Trophoblast cell (in vitro differentiated cells and primary cell): Measurements from ENCODE around the gene MACROD2.

ENCODE experiments used
- DNase-seq, 2 donors: peaks; one replicate each; pipeline ENCODE4 v3.0.0-alpha.2; 2016
- H2AFZ ChIP-seq: 2 replicates; pipeline ENCODE4 v1.6.1; 2013; ENCODE audit warnings: low read length, moderate library complexity, mild to moderate bottlenecking; ENCODE audit not compliant: insufficient read depth, poor library complexity
- H2AK5ac ChIP-seq: 2 replicates; pipeline ENCODE4 v1.6.1; 2013; ENCODE audit warnings: mild to moderate bottlenecking, low read length
- H2BK120ac ChIP-seq: 2 replicates; pipeline ENCODE4 v1.6.1; 2013; ENCODE audit warnings: low read length, mild to moderate bottlenecking, moderate library complexity; ENCODE audit not compliant: insufficient read depth, poor library complexity
- H2BK12ac ChIP-seq: 2 replicates; pipeline ENCODE4 v1.6.1; 2013; ENCODE audit warnings: mild to moderate bottlenecking, low read length, moderate library complexity
- H2BK5ac ChIP-seq: 2 replicates; pipeline ENCODE4 v1.6.1; 2013; ENCODE audit warnings: low read length, low read depth, moderate library complexity, mild to moderate bottlenecking; ENCODE audit not compliant: poor library complexity
- H3K14ac ChIP-seq: 2 replicates; pipeline ENCODE4 v1.6.1; 2013; ENCODE audit warnings: mild to moderate bottlenecking, low read length
- H3K18ac ChIP-seq: 2 replicates; pipeline ENCODE4 v1.6.1; 2013; ENCODE audit warnings: mild to moderate bottlenecking, low read length
- H3K23ac ChIP-seq: 2 replicates; pipeline ENCODE4 v1.6.1; 2013; ENCODE audit warnings: low read length
- H3K27ac ChIP-seq: 2 replicates; pipeline ENCODE4 v1.5.1; 2013; ENCODE audit warnings: low read depth, mild to moderate bottlenecking, inconsistent platforms, low read length, moderate library complexity
- H3K27me3 ChIP-seq: 2 replicates; pipeline ENCODE4 v1.6.1; 2013; ENCODE audit warnings: inconsistent platforms, mild to moderate bottlenecking, low read length, moderate library complexity; ENCODE audit not compliant: insufficient read depth
- H3K36me3 ChIP-seq, 2 experiments: 1 replicate in 1 of 2; 2 replicates in 1 of 2; pipeline ENCODE4 v1.6.1; 2013; ENCODE audit warnings: low read length in 2 of 2, mild to moderate bottlenecking in 2 of 2, moderate library complexity in 1 of 2; ENCODE audit not compliant: insufficient read depth in 2 of 2, control insufficient read depth in 1 of 2
- H3K4ac ChIP-seq: 2 replicates; pipeline ENCODE4 v1.6.1; 2013; ENCODE audit warnings: low read depth, mild to moderate bottlenecking, low read length, moderate library complexity
- H3K4me1 ChIP-seq, 2 experiments: 1 replicate in 1 of 2; 2 replicates in 1 of 2; pipeline ENCODE4 v1.6.1; 2013; ENCODE audit warnings: low read length in 2 of 2, mild to moderate bottlenecking in 2 of 2, moderate library complexity in 1 of 2; ENCODE audit not compliant: insufficient read depth in 2 of 2, control insufficient read depth in 1 of 2
- H3K4me2 ChIP-seq: 2 replicates; pipeline ENCODE4 v1.6.1; 2013; ENCODE audit warnings: inconsistent platforms, mild to moderate bottlenecking, low read length, moderate library complexity
- H3K4me3 ChIP-seq: 2 replicates; pipeline ENCODE4 v1.5.1; 2013; ENCODE audit warnings: mild to moderate bottlenecking, low read depth, low read length, inconsistent platforms
- H3K79me1 ChIP-seq: one replicate; pipeline ENCODE4 v1.6.1; 2013; ENCODE audit warnings: low read length
- H3K79me2 ChIP-seq: 2 replicates; pipeline ENCODE4 v1.6.1; 2013; ENCODE audit warnings: low read length, mild to moderate bottlenecking; ENCODE audit not compliant: control insufficient read depth, insufficient read depth, poor library complexity
- H3K9ac ChIP-seq: 2 replicates; pipeline ENCODE4 v1.6.1; 2013; ENCODE audit warnings: mild to moderate bottlenecking, low read length
- H3K9me3 ChIP-seq: 2 replicates; pipeline ENCODE4 v1.6.1; 2013; ENCODE audit warnings: low read depth, mild to moderate bottlenecking, control low read depth, inconsistent platforms, low read length; ENCODE audit not compliant: insufficient read depth
- H4K12ac ChIP-seq: 2 replicates; pipeline ENCODE4 v1.6.1; 2013; ENCODE audit warnings: low read depth, mild to moderate bottlenecking, low read length, moderate library complexity
- H4K8ac ChIP-seq: 2 replicates; pipeline ENCODE4 v1.6.1; 2013; ENCODE audit warnings: low read depth, mild to moderate bottlenecking, low read length, moderate library complexity
- H4K91ac ChIP-seq: one replicate; pipeline ENCODE4 v1.6.1; 2013; ENCODE audit warnings: low read depth, mild to moderate bottlenecking, low read length, moderate library complexity
- WGBS: extraction: QIAGEN DNeasy Blood & Tissue Kit; methylation state at CpG from one replicate; pipeline ENCODE4 v1.1.7; 2013; ENCODE audit warnings: missing lambda C conversion rate; ENCODE audit not compliant: insufficient read length, insufficient coverage; ENCODE audit errors: extremely low coverage; 5-methylcytosine and 5-hydroxymethylcytosine counted together

Gene MACROD2

DNA sequence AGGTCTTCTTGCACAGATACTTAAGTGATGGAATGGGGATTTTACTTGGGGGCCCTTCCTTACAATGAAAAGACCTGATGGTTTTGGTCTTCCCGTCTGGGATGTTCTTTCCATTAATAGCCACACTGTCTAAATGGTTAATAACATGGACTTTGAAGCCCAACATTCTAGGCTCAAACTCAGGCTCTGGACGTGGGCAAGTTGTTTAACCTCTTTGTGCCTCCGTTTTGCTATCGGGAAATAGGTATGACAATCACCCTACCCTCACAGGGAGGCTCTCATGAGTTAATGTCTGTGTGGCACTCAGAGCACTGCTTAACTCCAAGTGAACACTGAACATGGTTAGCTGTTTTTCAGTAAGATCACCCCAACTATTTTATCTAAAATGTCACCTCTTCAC is 702.8 kb downstream of the MACROD2 start:
- Histone ChIP-seq H3K14ac (no peak overlapping the region), H3K27ac (no peak overlapping the region), H2AK5ac (no peak overlapping the region), H3K23ac (no peak overlapping the region), H2BK120ac (no peak overlapping the region), H3K79me1 (no peaks in the 10 kb centered on the region), H2AFZ (no peak overlapping the region), H3K4me3 (no peak overlapping the region), H4K91ac (no peak overlapping the region), H2BK12ac (no peak overlapping the region), H3K4ac (no peak overlapping the region), H3K9me3 (no peaks in the 10 kb centered on the region), H2BK5ac (no peak overlapping the region), H3K4me1 (no peaks in the 10 kb centered on the region), H3K9ac (no peak overlapping the region), H4K12ac (no peak overlapping the region), H3K79me2 (no peaks in the 10 kb centered on the region), H3K18ac (no peak overlapping the region), H3K36me3 (no peaks in the 10 kb centered on the region), H4K8ac (no peak overlapping the region), H3K27me3 (no peaks in the 10 kb centered on the region), H3K4me2 (no peak overlapping the region)
- no CpG with 5 or more reads among the region's 4 CpGs for WGBS
- no peak for DNase-seq

- Histone ChIP-seq H3K27me3 (no peaks in the 10 kb centered on the region), H2AK5ac (no peak overlapping the region), H2BK5ac (no peak overlapping the region), H3K18ac (no peak overlapping the region), H3K4me3 (no peak overlapping the region), H4K91ac (no peak overlapping the region), H3K79me1 (no peaks in the 10 kb centered on the region), H4K12ac (no peak overlapping the region), H3K4me2 (no peak overlapping the region), H2AFZ (no peak overlapping the region), H3K14ac (no peak overlapping the region), H3K9me3 (no peaks in the 10 kb centered on the region), H3K36me3 (no peaks in the 10 kb centered on the region), H3K79me2 (no peaks in the 10 kb centered on the region), H3K27ac (no peak overlapping the region), H2BK12ac (no peak overlapping the region), H2BK120ac (no peak overlapping the region), H4K8ac (no peak overlapping the region), H3K4me1 (no peaks in the 10 kb centered on the region), H3K9ac (no peak overlapping the region), H3K4ac (no peak overlapping the region), H3K23ac (no peak overlapping the region)
- no peak for DNase-seq
- no CpG with 5 or more reads among the region's 3 CpGs for WGBS
Measured at GRCh38 chr20:14698605-14699373, 703.5 kb downstream of the MACROD2 start.

- Histone ChIP-seq H3K27me3 (no peaks in the 10 kb centered on the region), H3K27ac (no peak overlapping the region), H4K12ac (no peak overlapping the region), H3K4me3 (no peak overlapping the region), H3K18ac (no peak overlapping the region), H3K4ac (no peak overlapping the region), H2BK12ac (no peak overlapping the region), H2BK5ac (no peak overlapping the region), H2AK5ac (no peak overlapping the region), H3K36me3 (no peaks in the 10 kb centered on the region), H3K9me3 (no peaks in the 10 kb centered on the region), H3K23ac (no peak overlapping the region), H3K79me2 (no peaks in the 10 kb centered on the region), H2AFZ (no peak overlapping the region), H4K8ac (no peak overlapping the region), H3K4me1 (no peaks in the 10 kb centered on the region), H4K91ac (no peak overlapping the region), H3K14ac (no peak overlapping the region), H3K9ac (no peak overlapping the region), H2BK120ac (no peak overlapping the region), H3K4me2 (no peak overlapping the region), H3K79me1 (no peaks in the 10 kb centered on the region)
- DNase-seq: peak in 1 of 2 donors; percentile 28
Measured at GRCh38 chr20:14700639-14700960, 705.3 kb downstream of the MACROD2 start.

DNA sequence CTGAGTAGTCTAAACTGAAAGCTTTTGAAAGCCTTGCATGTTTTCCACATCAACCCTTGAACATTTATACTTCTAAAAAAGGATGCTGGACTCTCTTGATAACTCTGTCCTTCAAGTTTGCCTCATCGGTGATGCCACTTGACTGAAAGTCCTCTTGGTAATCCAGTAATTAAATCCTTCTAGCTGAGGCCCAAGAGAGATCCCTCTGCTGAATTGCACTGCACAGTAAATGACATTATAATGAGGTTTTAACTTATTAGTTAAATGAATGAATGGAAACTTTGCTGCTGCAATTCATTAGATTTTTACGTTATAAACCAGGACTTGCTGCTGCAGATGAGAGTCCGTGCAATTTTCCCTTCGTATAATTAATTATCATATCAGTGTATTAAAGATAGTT is 706.0 kb downstream of the MACROD2 start:
- no peaks in the 10 kb centered on the region for H3K79me2 ChIP-seq
- DNase-seq: no peak
- WGBS: no CpG with 5 or more reads among the region's 4 CpGs

More for the DNA sequence above, 706.0 kb downstream of the MACROD2 start:
- Histone ChIP-seq H3K4ac (no peak overlapping the region), H3K4me1 (no peaks in the 10 kb centered on the region), H3K14ac (no peak overlapping the region), H4K8ac (no peak overlapping the region), H2AFZ (no peak overlapping the region), H2BK120ac (no peak overlapping the region), H3K27me3 (no peaks in the 10 kb centered on the region), H3K4me2 (no peak overlapping the region), H4K91ac (no peak overlapping the region), H3K36me3 (no peaks in the 10 kb centered on the region), H2BK12ac (no peak overlapping the region), H3K27ac (no peak overlapping the region), H3K23ac (no peak overlapping the region), H3K79me1 (no peaks in the 10 kb centered on the region), H3K4me3 (no peak overlapping the region), H3K9ac (no peak overlapping the region), H3K9me3 (no peaks in the 10 kb centered on the region), H3K18ac (no peak overlapping the region), H2BK5ac (no peak overlapping the region), H2AK5ac (no peak overlapping the region), H4K12ac (no peak overlapping the region)
